ENCODE results near the gene SELENOH.

SELENOH gene

GRCh38 chr11:57786436-57786835 lies 45.1 kb downstream of the SELENOH start:
- DNase-seq: no peak

- DNase-seq: no peak
Observed at GRCh38 chr11:57787006-57787604, 45.8 kb downstream of the SELENOH start.

GRCh38 chr11:57787920-57788702 lies 46.8 kb downstream of the SELENOH start:
- DNase-seq: no peak

GRCh38 chr11:57788703-57789088 lies 47.4 kb downstream of the SELENOH start:
- DNase-seq: no peak

- DNase-seq: no peak
Observed at GRCh38 chr11:57791321-57792059, 50.2 kb downstream of the SELENOH start.

- DNase-seq: no peak
Observed at GRCh38 chr11:57792060-57792541, 50.8 kb downstream of the SELENOH start.

- DNase-seq: no peak
Observed at GRCh38 chr11:57792870-57793269, 51.6 kb downstream of the SELENOH start.
